Measurements from ENCODE around the gene UXS1. TPM values are rescaled to one million over a fixed set of nuclear protein-coding genes. Genes with fewer than 3 reads are reported as not detected.

UXS1 gene
- 44.7 and 54.2 TPM in 2 replicates for total RNA-seq

DNA sequence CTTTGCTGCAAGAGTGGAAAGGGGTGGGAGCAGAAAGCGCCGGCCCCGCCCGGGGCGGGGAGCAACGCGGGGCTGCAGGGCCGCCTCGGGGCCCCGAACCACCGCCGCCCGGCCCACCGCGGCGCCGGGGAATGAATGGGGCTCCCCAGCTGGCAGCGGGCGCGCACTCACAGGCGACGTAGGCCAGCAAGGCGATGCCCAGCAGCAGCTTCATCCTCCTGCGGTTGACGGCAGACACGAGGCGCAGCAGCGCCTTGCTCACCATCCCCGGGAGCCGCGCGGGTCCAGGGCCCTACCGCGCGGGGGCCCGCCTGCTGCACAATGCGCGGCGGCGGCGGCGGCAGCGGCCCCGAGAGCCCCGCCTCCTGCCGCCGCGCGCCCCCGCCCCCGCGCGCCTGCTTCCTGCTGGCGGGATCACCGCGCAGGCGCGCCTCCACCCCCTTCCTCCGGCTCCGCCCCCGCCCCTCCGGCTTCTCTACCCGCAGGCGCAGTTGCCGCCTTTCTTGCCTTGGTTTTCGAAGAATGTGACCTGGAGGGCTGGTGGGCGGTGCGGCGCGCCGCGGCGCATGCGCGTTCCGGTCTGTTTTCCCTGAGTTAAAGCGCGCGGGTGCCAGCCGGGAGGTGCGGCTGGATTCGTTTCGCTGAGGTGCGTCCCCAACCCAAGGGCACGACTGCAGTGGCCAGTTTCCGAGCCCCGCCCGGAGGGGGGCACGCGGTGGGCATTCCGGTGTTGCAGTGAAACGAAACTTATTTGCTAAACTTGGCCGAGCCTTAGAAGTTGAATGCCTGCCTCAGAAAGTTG, at the start of gene UXS1:
Gene UXS1 (minus strand): TSS at position 325 of the 802 bp plus-strand sequence. CDS start 60 bp downstream, at position 265.

Data from hair follicular keratinocyte (primary cell).